Measurements from ENCODE around the gene TMEM8B. TPM values are rescaled to one million over a fixed set of nuclear protein-coding genes. Genes with fewer than 3 reads are reported as not detected.

Gene TMEM8B
- total and polyA plus RNA-seq, 10 of the 15 experiments (the other 5 are each of a cell fraction or from before 2014, with no cell fraction given), result 0.19 to 7.6 (median 2.5) TPM

DNA sequence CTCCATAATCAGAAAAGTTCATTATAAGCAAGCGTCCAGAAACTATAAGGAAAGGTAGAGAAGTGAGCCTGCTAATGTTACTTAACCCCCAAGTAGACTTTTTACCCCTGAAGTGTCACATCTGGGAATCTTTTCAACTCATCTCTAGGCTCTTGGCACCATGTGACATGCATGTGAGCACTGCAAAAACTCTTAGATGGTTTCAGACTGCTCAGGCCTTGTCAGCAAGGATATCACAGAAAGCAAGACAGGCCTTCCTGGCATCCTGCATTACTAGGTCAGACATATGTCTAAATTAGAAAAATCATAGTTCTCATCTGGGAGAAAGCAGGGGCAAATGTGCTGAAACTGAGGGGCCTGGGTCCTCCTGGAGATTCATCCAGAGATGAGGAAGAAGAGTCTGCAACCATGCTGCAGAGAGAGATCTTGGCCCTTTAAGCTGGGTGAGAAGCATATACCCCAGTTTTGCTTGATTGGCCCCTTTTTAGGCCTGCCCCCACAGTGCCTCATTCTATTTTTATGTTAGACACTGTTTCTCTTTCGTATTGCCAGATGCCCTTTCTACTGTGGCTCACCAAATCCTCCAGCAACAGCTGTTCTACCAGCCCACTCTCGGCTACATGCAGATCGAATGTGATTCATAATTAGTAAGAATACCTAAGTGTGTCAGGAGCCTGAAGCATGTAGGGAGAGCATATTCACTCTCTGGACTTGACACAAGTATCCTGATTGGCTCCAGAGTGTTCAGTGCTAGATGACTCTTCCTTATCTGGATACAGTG, 19.0 kb downstream of the TMEM8B start:
- H3K4me3 ChIP-seq, result peak overlapping the region; percentile 23; the same call in 1 of the 2 replicates
- POLR2A ChIA-PET, result interaction anchor here (0.6 to 8.0 kb wide), 6 partner anchors 9 to 72 kb away, joined by 3 to 80 read pairs (median 3); partner anchors contain the start of gene SPAG8
- H3K27me3 ChIP-seq (replicated peaks in 1 of 2; ENCODE audit: control insufficient read depth in 2 of 2, insufficient read depth in 2 of 2, low read length in 1 of 2), result no peaks in the 10 kb centered on the region
- peak overlapping the region; percentile 91 for H3K4me2 ChIP-seq (ENCODE audit: control insufficient read depth, insufficient read depth)
- peak overlapping the region; percentile 49; the same call in 1 of the 2 replicates for H3K9ac ChIP-seq (ENCODE audit: control insufficient read depth, insufficient read depth, low read length)
- no peaks in the 10 kb centered on the region for H3K79me2 ChIP-seq (ENCODE audit: control insufficient read depth, insufficient read depth, low read length)
- DNase-seq (ENCODE audit: low read depth, low spot score) (peak; percentile 87), FAIRE-seq (peak; percentile 89), ATAC-seq (peak; percentile 96)
- RAD21 ChIA-PET (ENCODE audit: unreplicated experiment), result interaction anchor here (0.8 to 2.7 kb wide), 6 partner anchors 14 to 58 kb away, joined by 4 to 21 read pairs (median 7); partner anchors contain the start of gene SPAG8
- H3K27ac ChIP-seq (ENCODE audit: control insufficient read depth, insufficient read depth), result peak overlapping the region; percentile 74
- SMC1A ChIA-PET (ENCODE audit: uncharacterized antibody, unreplicated experiment), result interaction anchor here (1.0 to 7.9 kb wide), 7 partner anchors 9 to 117 kb away, joined by 3 to 118 read pairs (median 4); partner anchors contain the start of gene SPAG8
- 24% methylated on average over 4 of the region's 4 CpGs for WGBS (ENCODE audit: insufficient coverage, insufficient replicate concordance, low lambda C conversion rate, missing lambda C conversion rate)
- peak overlapping the region; percentile 70 for H2AFZ ChIP-seq (ENCODE audit: control insufficient read depth, low read depth, low read length)
- no peaks in the 10 kb centered on the region for H3K36me3 ChIP-seq (ENCODE audit: control insufficient read depth in 2 of 2, insufficient read depth in 2 of 2, low read length in 1 of 2)
- peaks cover 56% of the 10 kb centered on the region for H3K4me1 ChIP-seq (ENCODE audit: control insufficient read depth, insufficient read depth, low read length)
- H4K20me1 ChIP-seq (ENCODE audit: control insufficient read depth, insufficient read depth), result no peaks in the 10 kb centered on the region
- intact Hi-C loops (cut with micrococcal nuclease; ENCODE audit: unreplicated experiment) (no loop called here), in situ Hi-C loops (cut with MboI) (no loop called here)
- H3K9me3 ChIP-seq (replicated peaks; ENCODE audit: control insufficient read depth, insufficient read depth, low read length), result no peaks in the 10 kb centered on the region
- BruUV-seq (replicated peaks), result no TSS peak
- CTCF ChIA-PET, result interaction anchor here (0.7 to 2.8 kb wide), 9 partner anchors 8 to 119 kb away, joined by 3 to 34 read pairs (median 6); partner anchors contain the start of gene SPAG8
- TF ChIP-seq EP300 (IDR thresholded peaks at IDR 0.05; ENCODE audit: borderline replicate concordance in 1 of 2, control insufficient read depth in 1 of 2, low read depth in 2 of 2, low read length in 2 of 2) (0 out of 4 replicates have a peak, but pooled peaks of 1 of the 2 experiments have one; percentile 15), PAX5 (IDR thresholded peaks at IDR 0.05; ENCODE audit: borderline replicate concordance, low read depth, low read length) (peak; percentile 61; the same call in 1 of the 2 replicates), RBBP5 (conservative IDR thresholded peaks at IDR 0.05) (no peak), NBN (IDR thresholded peaks at IDR 0.05) (peak; percentile 78; the same call in 1 of the 2 replicates), SP1 (IDR thresholded peaks at IDR 0.05; ENCODE audit: low read depth, low read length) (peak; percentile 45), ETV6 (conservative IDR thresholded peaks at IDR 0.05 in 1 of 2, IDR thresholded peaks at IDR 0.05 in 1 of 2; ENCODE audit: borderline replicate concordance in 1 of 2, low read depth in 1 of 2) (0 out of 4 replicates have a peak, but pooled peaks of 1 of the 2 experiments have one; percentile 31), HDAC6 (IDR thresholded peaks at IDR 0.05; ENCODE audit: unreplicated experiment) (no peak), SREBF1 (IDR thresholded peaks at IDR 0.05; ENCODE audit: low read length) (no peak), CREB1 (IDR thresholded peaks at IDR 0.05; ENCODE audit: low read depth) (peak; percentile 57)
- TF ChIP-seq, protein P1, sequence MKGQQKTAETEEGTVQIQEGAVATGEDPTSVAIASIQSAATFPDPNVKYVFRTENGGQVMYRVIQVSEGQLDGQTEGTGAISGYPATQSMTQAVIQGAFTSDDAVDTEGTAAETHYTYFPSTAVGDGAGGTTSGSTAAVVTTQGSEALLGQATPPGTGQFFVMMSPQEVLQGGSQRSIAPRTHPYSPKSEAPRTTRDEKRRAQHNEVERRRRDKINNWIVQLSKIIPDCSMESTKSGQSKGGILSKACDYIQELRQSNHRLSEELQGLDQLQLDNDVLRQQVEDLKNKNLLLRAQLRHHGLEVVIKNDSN (IDR thresholded peaks at IDR 0.05; ENCODE audit: borderline replicate concordance, extremely low read length, insufficient read depth, low read depth, low read length), result no peak
- TF ChIP-seq, protein P2, sequence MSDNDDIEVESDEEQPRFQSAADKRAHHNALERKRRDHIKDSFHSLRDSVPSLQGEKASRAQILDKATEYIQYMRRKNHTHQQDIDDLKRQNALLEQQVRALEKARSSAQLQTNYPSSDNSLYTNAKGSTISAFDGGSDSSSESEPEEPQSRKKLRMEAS (IDR thresholded peaks at IDR 0.05; ENCODE audit: low read depth, low read length), result no peak
- TF ChIP-seq, protein P3, sequence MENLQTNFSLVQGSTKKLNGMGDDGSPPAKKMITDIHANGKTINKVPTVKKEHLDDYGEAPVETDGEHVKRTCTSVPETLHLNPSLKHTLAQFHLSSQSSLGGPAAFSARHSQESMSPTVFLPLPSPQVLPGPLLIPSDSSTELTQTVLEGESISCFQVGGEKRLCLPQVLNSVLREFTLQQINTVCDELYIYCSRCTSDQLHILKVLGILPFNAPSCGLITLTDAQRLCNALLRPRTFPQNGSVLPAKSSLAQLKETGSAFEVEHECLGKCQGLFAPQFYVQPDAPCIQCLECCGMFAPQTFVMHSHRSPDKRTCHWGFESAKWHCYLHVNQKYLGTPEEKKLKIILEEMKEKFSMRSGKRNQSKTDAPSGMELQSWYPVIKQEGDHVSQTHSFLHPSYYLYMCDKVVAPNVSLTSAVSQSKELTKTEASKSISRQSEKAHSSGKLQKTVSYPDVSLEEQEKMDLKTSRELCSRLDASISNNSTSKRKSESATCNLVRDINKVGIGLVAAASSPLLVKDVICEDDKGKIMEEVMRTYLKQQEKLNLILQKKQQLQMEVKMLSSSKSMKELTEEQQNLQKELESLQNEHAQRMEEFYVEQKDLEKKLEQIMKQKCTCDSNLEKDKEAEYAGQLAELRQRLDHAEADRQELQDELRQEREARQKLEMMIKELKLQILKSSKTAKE (IDR thresholded peaks at IDR 0.05; ENCODE audit: low read depth, poor library complexity, severe bottlenecking), result peak; percentile 33
- TF ChIP-seq, protein P4, sequence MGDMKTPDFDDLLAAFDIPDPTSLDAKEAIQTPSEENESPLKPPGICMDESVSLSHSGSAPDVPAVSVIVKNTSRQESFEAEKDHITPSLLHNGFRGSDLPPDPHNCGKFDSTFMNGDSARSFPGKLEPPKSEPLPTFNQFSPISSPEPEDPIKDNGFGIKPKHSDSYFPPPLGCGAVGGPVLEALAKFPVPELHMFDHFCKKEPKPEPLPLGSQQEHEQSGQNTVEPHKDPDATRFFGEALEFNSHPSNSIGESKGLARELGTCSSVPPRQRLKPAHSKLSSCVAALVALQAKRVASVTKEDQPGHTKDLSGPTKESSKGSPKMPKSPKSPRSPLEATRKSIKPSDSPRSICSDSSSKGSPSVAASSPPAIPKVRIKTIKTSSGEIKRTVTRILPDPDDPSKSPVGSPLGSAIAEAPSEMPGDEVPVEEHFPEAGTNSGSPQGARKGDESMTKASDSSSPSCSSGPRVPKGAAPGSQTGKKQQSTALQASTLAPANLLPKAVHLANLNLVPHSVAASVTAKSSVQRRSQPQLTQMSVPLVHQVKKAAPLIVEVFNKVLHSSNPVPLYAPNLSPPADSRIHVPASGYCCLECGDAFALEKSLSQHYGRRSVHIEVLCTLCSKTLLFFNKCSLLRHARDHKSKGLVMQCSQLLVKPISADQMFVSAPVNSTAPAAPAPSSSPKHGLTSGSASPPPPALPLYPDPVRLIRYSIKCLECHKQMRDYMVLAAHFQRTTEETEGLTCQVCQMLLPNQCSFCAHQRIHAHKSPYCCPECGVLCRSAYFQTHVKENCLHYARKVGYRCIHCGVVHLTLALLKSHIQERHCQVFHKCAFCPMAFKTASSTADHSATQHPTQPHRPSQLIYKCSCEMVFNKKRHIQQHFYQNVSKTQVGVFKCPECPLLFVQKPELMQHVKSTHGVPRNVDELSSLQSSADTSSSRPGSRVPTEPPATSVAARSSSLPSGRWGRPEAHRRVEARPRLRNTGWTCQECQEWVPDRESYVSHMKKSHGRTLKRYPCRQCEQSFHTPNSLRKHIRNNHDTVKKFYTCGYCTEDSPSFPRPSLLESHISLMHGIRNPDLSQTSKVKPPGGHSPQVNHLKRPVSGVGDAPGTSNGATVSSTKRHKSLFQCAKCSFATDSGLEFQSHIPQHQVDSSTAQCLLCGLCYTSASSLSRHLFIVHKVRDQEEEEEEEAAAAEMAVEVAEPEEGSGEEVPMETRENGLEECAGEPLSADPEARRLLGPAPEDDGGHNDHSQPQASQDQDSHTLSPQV (IDR thresholded peaks at IDR 0.05), result 0 out of 2 replicates have a peak, but pooled peaks have one; percentile 10

Data from GM12878 (cell line).